COLO829 (cell line): Measurements from ENCODE around the gene DRD5.
"Not testable (repeated sequence)": the region's sequence is repeated elsewhere in the genome, so short reads cannot be mapped to it uniquely, and the experiment has no call there.

Source experiments
- DNase-seq: peaks from one replicate; pipeline ENCODE4 v3.0.0; 2012; ENCODE audit warnings: low spot score

DRD5 gene

DNA sequence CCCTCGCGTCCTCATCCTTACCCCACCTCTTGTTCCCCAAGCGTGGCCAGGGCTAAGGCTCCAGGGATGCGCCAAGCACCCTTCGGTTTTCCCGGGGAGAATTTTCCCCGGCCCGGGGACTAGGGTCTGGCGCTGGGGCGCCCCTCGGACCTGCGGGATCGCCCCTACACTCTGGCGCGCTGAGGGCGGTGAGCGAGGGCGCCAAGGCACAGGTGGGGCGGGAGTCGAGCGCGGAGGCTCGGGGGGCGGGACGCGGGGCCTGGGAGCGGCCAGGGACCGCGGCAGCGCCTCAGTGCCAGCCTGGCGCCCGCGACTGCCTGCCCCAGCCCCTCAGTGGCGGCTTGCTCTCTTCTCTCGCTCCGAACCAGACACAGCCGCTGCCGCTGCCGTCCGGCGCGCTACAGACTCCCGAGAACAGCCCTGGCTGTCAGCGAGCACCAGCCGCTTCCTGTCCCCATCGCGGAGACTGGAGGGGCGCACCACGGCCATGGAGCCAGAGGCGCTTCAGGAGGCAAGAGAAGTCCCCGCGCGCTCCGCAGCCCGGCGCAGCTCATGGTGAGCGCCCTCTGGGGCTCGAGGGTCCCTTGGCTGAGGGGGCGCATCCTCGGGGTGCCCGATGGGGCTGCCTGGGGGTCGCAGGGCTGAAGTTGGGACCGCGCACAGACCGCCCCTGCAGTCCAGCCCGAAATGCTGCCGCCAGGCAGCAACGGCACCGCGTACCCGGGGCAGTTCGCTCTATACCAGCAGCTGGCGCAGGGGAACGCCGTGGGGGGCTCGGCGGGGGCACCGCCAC, at the start of gene DRD5:
DRD5 (plus strand) TSS at position 292 of the 793 bp plus-strand sequence; CDS start at position 688, 396 bp downstream.
- no peak for DNase-seq

DNA sequence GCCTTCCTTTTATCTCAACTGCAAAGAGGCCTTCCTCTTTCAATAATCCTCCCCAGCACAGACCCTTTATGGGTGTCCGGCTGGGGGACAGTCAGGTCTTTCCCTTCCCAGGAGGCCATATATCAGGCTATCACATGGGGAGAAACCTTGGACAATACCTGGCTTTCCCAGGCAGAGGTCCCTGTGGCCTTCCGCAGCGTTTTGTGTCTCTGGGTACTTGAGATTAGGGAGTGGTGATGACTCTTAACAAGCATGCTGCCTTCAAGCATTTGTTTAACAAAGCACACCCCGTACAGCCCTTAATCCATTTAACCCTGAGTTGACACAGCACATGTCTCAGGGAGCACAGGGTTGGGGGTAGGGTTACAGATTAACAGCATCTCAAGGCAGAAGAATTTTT, 49.2 kb upstream of the DRD5 start:
- not testable (repeated sequence) for DNase-seq

- DNase-seq = no peak
Observed at GRCh38 chr4:9735515-9735914, 45.9 kb upstream of the DRD5 start.

DNA sequence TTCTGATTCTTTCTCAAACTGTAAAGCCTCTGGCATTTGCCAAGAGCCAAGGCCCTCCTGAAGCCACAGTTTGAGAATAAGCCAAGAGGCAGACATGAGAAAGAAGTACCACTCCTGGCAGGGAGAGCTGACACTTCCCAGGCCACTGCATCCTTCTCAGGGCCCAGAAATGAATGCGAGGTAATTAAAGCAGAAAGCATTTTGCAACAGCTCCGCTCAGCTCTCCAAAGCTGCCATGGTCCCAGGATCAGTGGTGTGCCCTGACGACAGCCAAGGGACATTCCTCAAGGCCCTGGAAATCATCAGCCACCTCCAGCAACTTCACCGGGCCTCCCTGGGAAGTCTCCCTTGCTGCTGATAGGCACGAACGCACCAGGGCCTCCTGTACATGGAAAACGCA, 44.2 kb upstream of the DRD5 start:
- DNase-seq = not testable (repeated sequence)

GRCh38 chr4:9743789-9744188, 37.6 kb upstream of the DRD5 start:
- DNase-seq = not testable (repeated sequence)

GRCh38 chr4:9745782-9746181, 35.7 kb upstream of the DRD5 start:
- DNase-seq = no peak

DNA sequence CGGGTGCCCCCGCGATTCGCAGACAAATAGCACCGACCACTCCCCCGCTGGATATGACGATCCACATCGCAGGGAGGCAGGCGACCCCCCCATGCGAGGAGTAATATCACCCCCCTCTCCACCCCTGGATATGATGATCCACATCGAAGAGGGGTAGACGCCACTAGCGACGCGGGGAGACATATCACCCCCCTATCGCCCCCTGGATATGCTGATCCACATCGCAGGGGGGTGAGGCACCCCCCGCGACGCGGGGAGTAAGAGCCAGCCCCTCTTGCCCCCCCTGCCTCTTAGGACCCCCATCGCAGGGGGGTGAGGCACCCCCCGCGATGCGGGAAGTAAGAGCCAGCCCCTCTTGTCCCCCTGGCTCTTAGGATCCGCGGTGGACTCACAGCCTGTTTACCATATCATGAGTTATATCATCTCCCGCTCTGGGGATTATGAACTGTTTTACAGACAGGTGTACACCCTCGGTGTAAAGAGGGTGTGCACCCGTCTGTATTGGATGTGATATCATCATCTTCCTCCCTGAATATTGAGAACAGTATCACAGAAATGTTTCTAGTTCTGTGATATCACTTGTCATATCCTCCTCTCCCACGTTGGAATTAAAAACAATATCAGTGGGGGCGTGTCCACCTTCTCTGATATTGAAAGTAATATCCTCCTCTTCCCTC, 22.7 kb upstream of the DRD5 start:
- DNase-seq = no peak

DNA sequence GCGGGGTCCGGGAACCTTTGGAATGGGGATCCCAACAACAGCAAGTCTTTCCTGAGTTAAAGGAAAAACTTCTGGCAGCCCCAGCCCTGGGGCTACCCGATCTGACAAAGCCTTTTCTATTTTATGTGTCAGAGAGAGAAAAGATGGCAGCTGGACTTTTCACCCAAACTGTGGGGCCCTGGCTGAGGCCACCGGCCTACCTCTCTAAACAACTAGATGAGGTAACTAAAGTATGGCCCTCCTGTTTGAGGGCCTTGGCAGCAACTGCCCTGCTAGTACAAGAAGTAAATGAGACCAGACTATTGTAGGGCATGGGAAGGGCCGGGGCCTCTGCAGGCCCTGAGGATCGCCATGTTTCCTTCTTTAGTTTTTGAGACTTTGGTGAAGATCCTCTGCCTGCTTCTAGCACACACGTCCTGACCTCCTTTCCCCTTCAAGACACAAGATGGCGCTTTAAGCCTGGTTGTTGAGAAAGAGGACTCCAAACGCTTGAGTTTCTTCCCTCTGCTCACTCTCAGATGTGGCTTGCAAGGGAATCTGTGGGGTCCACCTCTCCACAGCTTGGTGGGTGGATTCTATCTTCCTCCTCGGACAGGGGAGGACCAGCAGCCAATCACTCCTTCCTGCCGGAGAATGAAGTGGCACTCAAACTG, 18.5 kb upstream of the DRD5 start:
- DNase-seq = peak; percentile 28

DNA sequence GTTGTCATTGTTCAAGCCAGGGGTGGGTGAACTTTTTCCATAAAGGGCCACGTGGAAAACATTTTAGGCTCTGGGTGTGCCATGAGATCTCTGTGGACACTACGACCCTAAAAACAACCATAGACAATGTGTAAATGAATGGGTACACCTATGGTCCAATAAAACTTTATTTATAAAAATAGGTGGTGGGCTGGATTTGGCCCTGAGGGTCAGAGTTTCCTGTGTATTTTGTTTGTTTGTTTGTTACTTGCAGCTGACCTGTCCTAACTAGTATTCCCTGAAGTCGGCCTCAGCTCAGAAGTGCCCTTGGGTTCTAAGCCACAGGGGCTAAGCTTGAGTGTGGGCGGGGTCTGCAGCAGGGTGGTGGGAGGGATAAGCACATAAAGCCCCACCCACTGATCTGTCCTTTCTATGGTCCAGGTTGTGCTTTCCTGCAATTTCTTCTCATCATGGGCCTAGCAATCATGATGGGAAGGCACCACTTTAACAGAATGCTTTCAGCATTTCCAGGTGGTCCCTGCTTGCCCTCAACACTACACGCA, 17.2 kb upstream of the DRD5 start:
- DNase-seq = no peak

DNA sequence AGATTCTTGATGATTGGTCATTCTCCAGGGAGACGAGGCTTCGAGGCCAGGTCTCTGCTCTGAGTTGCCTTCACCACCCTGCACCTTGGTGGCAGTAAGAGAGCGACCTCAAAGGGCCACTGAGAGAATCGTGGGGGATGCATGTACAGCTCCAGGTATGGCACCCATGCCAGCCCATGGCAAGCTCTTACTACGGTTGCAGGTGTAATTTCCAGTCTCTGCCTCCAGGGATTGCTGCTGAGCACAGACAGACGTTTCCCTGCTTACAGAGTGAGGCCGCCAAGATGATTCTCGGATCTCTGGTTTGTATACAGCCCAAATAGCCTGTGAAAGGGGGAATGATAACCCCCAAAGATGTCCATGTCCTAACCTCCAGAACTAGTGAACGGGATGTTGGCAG, 16.3 kb upstream of the DRD5 start:
- peak; percentile 6 for DNase-seq

GRCh38 chr4:9769321-9769720, 12.1 kb upstream of the DRD5 start:
- DNase-seq = no peak

DNA sequence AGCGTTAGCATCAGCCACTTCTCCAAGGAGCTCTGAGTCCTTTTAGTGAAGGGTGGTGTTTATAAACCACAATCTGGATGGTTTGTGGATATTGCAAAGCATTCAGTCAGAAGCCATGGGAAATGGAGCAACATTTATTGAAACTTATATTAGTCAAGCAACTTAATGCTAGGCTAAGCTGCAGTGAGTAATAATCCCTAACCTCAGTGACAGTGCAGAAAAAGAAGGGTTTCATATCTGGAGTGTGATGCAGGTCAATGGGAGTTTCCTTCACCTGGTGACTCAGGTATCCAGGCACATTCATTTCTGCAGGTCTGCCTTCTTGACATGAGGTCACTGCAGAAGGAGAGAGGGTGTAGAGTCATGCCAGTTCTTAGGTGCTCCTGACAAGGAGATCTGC, 10.4 kb upstream of the DRD5 start:
- DNase-seq = no peak

DNA sequence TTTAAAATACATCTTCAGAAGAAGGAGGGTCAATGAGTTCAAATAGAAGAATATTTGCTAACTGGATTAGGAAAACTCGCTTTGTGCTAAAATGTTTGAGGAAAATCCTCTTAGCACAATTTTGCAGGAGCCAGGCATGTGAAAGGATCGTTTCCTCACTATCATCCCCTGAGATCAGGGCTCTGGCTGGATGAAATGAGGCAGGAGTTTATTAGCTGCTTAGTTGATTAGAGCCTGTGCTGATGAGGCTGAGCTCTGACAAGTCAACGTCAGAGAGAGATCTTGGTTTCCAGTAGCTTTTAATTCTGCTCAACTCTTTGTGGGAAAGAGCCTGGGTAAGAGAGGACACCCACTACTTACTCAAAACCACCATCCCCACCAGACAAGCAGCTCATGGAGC, 8.0 kb upstream of the DRD5 start:
- no peak for DNase-seq

DNA sequence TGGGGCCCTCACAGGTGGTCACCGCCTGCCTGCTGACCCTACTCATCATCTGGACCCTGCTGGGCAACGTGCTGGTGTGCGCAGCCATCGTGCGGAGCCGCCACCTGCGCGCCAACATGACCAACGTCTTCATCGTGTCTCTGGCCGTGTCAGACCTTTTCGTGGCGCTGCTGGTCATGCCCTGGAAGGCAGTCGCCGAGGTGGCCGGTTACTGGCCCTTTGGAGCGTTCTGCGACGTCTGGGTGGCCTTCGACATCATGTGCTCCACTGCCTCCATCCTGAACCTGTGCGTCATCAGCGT, 652 bp downstream of the DRD5 start:
- DNase-seq = no peak

GRCh38 chr4:9785891-9786290, 4.5 kb downstream of the DRD5 start:
- not testable (repeated sequence) for DNase-seq

- DNase-seq = no peak
Observed at GRCh38 chr4:9792381-9792780, 10.9 kb downstream of the DRD5 start.

DNA sequence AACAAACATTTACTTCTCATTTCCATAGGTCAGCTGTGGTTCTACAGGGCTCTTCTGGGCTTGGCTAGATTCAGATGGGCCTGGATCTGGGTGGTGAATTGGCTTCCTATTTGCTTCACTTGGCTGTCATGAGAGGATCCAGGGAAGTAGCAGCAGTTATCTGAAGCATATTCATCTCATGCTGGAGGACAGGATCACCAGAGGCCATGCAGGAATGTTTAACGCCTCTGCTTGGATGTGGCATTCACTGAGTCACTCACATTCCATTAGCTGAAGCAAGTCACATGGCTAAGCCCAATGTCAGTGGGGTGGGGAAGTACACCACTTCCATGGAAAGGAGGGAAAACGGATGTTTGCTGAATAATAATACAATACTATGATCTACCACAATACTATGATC, 15.2 kb downstream of the DRD5 start:
- DNase-seq = not testable (repeated sequence)

DNA sequence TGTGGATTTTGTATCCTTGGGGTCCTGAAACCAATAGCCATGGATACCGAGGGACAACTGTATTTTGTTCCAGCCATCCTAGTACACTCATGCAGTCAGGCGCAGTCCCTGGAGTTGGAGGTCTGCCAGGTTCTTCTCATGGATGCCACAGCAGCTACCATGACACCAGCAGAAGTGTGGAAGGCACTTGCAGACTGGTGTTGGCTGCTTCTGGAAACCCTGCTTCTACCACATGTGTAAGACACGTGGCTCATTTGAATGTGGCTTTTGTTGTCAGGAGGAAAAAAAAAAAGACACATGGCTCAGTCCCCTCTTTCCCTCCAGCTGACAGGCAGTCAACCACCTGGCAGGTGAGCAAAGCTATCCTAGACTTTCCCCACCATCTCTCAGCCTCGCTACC, 19.4 kb downstream of the DRD5 start:
- no peak for DNase-seq

DNA sequence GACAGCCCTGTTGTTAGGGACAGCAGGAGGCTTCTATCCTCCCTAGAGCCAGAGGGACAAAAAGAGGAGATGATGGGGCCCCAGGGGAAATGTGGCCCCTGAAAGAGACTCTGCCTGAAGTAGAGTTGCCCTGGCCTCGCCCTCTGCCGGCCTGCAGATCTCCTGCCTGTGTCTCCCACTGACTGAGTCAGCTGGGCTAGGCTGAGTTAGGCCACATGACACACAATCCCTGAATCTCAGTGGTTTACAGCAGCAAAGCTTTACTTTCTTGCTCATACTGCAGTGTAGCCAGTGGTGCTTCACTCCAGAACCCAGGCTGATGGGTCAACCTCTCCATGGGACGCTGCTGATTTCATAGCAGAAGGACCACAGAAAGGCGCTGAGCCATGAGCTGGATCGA, 23.5 kb downstream of the DRD5 start:
- no peak for DNase-seq

- no peak for DNase-seq
Observed at GRCh38 chr4:9808077-9808476, 26.6 kb downstream of the DRD5 start.

DNA sequence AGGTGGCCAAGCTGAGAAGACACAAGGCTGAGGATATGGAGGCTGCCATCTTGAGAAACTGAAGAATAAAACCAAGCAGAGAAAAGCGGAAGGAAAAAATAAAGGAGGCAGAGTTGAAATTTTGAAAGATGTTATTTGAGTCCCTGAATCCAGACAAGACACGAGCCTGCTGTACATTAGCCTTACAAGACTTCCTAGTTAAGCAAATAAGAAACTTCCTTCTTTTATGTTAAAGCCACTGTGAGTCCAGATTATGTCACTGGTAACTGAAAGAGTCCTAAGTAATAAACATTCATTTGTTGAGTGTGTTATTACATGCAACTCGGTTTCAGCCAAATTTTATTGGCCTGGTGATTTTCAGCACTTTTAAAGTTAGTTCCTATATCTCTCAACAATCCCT, 30.4 kb downstream of the DRD5 start:
- DNase-seq = no peak

DNA sequence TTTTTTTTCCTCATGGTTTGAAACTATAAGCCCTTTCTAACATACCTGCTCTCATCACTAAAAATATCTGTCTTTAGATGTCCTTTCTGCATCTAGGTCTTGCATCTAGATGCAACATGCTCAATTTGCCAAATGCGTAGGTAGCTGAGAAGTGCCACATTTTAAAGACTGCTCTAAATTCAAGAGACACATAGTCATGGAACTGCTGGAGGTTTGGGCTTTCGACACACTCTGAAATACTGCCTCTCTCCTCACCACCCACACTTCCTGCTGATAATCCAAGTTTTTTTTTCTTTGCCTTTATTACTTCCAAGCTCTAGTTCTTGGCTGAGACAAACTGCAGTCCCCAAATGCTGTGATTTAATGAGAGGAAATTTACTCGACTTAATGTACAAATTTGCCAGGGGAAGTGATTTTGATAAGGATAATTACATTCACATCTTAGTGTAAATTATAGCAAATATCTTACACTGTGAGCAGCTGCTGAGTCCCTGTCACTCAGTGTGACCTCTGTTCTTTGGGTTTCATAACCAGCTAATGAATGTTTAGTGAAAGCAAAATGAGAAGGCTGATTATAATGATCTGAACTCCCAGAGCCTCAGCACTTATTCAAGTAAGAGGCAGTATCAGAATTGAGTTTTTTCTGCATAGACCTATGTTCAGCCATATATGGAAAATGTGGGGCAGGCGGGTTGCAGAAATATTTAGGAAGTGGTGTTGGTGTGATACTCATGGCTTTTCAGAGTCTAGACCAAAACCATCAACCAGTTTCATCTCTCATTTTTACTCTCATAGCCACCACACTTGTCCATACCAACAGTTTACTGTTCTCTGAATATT, 31.3 kb downstream of the DRD5 start:
- DNase-seq = no peak
